Chondrocyte (in vitro differentiated cells): ENCODE results near the gene CCHCR1. TPM values are rescaled to one million over a fixed set of nuclear protein-coding genes. Genes with fewer than 3 reads are reported as not detected.
"Not testable (repeated sequence)": the region's sequence is repeated elsewhere in the genome, so short reads cannot be mapped to it uniquely, and the experiment has no call there.

ENCODE experiments used
- DNase-seq: peaks from one replicate; pipeline ENCODE4 v3.0.0; 2021; ENCODE audit warnings: mixed read lengths, low spot score
- H3K27ac Mint-ChIP-seq: one replicate; pipeline ENCODE4 v1.8.0; 2021; ENCODE audit warnings: mild to moderate bottlenecking, moderate library complexity, mixed read lengths; ENCODE audit not compliant: unreplicated experiment
- H3K27me3 Mint-ChIP-seq: 2 replicates; pipeline ENCODE4 v1.8.0; 2021; ENCODE audit warnings: low read depth, mixed read lengths
- H3K36me3 Mint-ChIP-seq: 2 replicates; pipeline ENCODE4 v1.8.0; 2021; ENCODE audit warnings: low read depth, mixed read lengths
- H3K4me1 Mint-ChIP-seq: 2 replicates; pipeline ENCODE4 v1.8.0; 2021; ENCODE audit warnings: low read depth, mild to moderate bottlenecking, mixed read lengths
- H3K4me3 Mint-ChIP-seq: one replicate; pipeline ENCODE4 v1.8.0; 2021; ENCODE audit warnings: mild to moderate bottlenecking, moderate library complexity, mixed read lengths; ENCODE audit not compliant: unreplicated experiment
- H3K9me3 Mint-ChIP-seq: 2 replicates; pipeline ENCODE4 v1.8.0; 2021; ENCODE audit warnings: low read depth, mixed read lengths
- total RNA-seq: library from RNA; stranded (reverse); gene quantifications from 3 replicates; pipeline ENCODE4 v1.2.1, GENCODE V29; 2021
- TF ChIP-seq, protein P1 (sequence below): fragments of 200-600 bp; sonication (generic); IDR thresholded peaks from 2 replicates; pipeline ENCODE4 v1.5.0; 2021; ENCODE audit warnings: antibody characterized with exemption, mild to moderate bottlenecking, moderate library complexity

Gene CCHCR1
- total RNA-seq, 1 donor from 2014 or later: 13.4 TPM

DNA sequence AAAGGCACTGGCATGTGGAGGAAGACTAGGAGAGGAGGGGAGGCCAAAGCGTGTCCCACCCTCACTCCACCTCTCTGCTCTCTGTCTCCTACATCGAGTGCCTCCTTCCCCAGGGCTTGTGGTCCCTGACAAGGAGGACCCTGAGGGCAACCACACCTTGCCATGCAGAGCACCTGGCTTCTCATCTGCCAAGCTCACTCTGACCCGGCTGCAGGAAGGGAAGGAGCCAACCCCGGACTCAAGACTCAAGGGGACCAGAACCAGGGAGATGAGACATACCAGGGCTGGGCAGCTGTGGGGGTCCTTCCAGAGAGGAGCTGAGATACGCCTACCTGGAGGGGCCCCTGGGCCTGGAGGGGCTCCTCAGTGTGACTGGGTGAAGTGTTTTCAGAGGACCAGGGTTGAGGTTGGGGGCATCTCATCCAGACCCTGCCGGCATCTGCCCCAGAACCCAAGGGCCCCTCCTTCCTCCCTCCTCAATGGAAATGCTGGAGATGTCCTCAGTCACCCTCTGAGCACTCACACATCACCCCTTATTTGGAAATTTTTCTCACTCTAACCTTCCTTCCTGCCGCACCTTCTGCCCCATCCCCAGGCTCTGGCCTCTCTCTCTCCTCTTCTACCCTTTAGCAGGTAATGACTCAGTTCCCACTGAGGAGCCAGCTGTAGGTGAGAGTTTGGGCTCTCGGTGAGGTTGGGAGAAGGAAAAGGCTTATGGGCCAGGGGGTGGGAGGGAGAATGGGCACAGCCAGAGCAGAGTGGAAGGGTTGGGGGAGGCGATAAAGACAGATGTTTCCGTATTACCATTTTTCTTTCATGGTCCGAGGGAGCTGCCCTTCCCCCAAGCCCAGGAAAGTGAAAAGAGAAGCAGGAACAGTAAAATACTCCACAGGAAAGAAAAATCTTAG lies 44.9 kb upstream of the CCHCR1 start:
- H3K27me3 Mint-ChIP-seq: no peaks in the 10 kb centered on the region
- DNase-seq: no peak
- peaks cover 15% of the 10 kb centered on the region for H3K4me1 Mint-ChIP-seq
- TF ChIP-seq, protein P1, sequence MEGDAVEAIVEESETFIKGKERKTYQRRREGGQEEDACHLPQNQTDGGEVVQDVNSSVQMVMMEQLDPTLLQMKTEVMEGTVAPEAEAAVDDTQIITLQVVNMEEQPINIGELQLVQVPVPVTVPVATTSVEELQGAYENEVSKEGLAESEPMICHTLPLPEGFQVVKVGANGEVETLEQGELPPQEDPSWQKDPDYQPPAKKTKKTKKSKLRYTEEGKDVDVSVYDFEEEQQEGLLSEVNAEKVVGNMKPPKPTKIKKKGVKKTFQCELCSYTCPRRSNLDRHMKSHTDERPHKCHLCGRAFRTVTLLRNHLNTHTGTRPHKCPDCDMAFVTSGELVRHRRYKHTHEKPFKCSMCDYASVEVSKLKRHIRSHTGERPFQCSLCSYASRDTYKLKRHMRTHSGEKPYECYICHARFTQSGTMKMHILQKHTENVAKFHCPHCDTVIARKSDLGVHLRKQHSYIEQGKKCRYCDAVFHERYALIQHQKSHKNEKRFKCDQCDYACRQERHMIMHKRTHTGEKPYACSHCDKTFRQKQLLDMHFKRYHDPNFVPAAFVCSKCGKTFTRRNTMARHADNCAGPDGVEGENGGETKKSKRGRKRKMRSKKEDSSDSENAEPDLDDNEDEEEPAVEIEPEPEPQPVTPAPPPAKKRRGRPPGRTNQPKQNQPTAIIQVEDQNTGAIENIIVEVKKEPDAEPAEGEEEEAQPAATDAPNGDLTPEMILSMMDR: no peak
- H3K4me3 Mint-ChIP-seq: no peak overlapping the region
- peak overlapping the region; percentile 65 for H3K27ac Mint-ChIP-seq
- H3K9me3 Mint-ChIP-seq: no peaks in the 10 kb centered on the region
- H3K36me3 Mint-ChIP-seq: no peaks in the 10 kb centered on the region

DNA sequence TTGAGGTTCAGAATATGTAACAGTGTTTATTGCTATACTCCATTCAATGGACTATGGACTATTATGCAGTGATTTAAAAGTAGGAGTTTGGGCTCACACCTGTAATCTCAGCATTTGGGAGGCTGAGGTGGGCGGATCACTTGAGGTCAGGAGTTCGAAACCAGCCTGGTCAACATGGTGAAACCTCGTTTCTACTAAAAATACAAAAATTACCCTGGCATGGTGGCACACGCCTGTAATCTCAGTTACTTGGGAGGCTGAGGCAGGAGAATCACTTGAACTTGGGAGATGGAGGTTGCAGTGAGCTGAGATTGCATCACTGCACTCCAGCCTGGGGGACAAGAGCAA lies 41.5 kb upstream of the CCHCR1 start:
- H3K27ac Mint-ChIP-seq, H3K9me3 Mint-ChIP-seq, H3K27me3 Mint-ChIP-seq, H3K4me3 Mint-ChIP-seq, H3K36me3 Mint-ChIP-seq, DNase-seq: not testable (repeated sequence)
- H3K4me1 Mint-ChIP-seq: peaks cover 18% of the 10 kb centered on the region

DNA sequence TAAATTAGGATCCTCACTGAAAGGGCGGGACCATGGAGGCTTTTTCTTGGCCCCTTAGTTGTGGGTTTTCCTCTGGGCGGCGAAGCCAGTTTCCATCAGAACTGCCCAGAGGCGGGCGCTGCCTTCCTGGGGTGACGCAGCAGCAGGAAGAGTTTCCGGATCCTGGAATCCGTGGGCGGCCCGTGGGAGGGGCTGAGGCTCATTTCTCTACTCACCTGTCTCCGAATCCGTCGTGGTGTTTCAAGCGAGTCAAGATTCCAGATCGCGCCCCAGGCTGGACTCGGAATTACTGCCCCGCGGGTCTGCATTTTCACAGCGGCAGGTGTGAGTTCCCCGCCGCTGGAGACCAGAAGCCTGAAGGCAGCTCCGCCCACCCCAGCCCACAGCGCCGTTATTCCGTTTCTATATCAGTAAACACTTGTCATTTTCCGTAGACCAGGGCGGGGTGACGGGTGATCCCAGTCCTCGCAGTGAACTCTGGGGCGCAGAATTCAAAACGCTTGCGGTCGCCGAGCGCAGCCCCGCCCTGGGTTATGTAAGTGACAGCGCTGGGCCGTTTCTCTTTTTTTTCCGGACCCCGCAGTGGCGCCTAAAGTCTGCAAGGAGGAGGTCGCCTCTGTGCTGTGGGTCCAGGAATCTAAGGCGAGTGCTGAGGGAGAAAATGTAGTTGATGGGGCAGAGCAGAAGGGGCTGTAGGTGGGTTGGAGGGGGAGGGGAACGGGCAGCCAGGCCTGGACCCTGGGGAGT lies 40.1 kb upstream of the CCHCR1 start:
- H3K27me3 Mint-ChIP-seq: no peaks in the 10 kb centered on the region
- H3K36me3 Mint-ChIP-seq: no peaks in the 10 kb centered on the region
- peaks cover 7% of the 10 kb centered on the region for H3K4me1 Mint-ChIP-seq
- peak overlapping the region; percentile 81 for H3K4me3 Mint-ChIP-seq
- TF ChIP-seq, protein P1: no peak
- no peaks in the 10 kb centered on the region for H3K9me3 Mint-ChIP-seq
- DNase-seq: no peak
- peak overlapping the region; percentile 90 for H3K27ac Mint-ChIP-seq

DNA sequence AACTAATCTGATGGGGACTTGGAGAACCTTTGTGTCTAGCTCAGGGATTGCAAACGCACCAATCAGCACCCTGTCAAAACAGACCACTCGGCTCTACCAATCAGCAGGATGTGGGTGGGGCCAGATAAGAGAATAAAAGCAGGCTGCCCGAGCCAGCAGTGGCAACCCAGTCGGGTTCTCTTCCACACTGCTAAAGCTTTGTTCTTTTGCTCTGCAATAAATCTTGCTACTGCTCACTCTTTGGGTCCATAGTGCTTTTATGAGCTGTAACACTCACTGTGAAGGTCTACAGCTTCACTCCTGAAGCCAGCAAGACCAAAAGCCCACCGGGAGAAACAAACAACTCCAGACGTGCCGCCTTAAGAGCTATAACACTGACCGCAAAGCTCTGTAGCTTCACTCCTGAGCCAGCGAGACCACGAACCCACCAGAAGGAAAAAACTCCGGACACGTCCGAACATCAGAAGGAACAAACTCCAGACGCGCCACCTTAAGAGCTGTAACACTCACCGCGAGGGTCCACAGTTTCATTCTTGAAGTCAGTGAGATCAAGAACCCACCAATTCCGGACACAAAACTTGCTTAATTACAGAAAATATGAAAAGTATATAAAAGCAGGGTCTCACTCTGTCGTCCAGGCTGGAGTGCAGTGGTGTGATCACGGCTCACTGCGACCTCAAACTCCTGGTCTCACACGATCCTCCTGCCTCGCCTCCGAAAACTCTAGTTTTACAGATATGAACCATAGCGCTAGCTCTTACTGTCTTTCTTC lies 38.8 kb upstream of the CCHCR1 start:
- not testable (repeated sequence) for H3K4me1 Mint-ChIP-seq, H3K27me3 Mint-ChIP-seq, H3K9me3 Mint-ChIP-seq, DNase-seq, H3K36me3 Mint-ChIP-seq
- H3K27ac Mint-ChIP-seq: peak overlapping the region; percentile 90
- H3K4me3 Mint-ChIP-seq: peak overlapping the region; percentile 81

DNA sequence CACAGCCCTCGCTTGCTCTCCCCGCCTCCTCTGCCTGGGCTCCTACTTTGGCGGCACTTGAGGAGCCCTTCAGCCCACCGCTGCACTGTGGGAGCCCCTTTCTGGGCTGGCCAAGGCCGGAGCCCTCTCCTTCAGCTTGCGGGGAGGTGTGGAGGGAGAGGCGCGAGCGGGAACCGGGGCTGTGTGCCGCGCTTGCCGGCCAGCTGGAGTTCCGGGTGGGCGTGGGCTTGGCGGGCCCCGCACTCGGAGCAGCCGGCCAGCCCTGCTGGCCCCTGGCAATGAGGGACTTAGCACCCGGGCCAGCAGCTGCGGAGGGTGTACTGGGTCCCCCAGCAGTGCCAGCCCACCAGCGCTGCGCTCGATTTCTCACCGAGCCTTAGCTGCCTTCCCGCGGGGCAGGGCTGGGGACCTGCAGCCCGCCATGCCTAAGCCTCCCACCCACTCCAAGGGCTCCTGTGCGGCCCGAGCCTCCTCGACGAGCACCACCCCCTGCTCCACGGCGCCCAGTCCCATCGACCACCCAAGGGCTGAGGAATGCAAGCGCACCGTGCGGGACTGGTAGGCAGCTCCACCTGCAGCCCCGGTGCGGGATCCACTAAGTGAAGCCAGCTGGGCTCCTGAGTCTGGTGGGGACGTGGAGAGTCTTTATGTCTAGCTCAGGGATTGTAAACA lies 37.8 kb upstream of the CCHCR1 start:
- not testable (repeated sequence) for H3K27me3 Mint-ChIP-seq, H3K36me3 Mint-ChIP-seq, H3K9me3 Mint-ChIP-seq, DNase-seq, H3K4me1 Mint-ChIP-seq, H3K4me3 Mint-ChIP-seq, H3K27ac Mint-ChIP-seq

DNA sequence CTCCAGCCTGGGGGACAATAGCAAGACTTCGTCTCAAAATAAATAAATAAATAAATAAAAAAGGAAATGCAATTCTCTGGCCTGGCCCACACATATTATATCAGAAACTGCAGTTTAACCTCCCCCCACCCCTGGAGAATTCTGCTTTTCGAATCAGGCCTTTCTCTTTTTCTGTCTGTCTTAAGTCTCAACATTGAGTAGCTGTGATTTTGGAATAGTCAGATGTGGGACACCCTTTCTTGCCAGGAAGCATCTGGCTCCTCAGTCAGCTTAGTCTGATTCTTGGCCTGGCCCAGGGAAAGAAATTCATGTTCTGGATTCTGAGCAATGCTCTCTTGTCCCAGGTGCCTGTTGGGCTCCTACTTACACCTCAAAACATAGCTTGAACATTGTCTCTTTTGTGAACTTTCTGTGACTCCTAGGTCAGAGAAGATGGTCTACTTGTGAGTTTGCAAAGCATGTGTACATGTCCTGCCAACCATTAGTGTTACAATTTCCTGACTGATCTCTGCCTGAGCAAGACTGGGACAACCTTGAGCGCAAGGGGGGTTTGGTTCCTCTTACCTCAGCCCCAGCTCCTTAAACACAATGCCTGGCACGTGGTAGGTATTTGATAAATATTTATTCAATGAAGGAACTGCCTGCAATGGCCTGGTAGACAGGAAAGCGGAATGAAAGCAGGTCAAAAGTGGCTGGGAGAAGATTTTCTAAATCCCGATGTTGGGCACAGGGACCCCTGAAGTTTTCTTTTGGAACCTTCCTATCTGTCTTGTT lies 36.6 kb upstream of the CCHCR1 start:
- Mint-ChIP-seq H3K36me3 (no peaks in the 10 kb centered on the region), H3K9me3 (no peaks in the 10 kb centered on the region), H3K4me1 (peaks cover 7% of the 10 kb centered on the region), H3K27ac (no peak overlapping the region), H3K4me3 (no peak overlapping the region), H3K27me3 (no peaks in the 10 kb centered on the region)
- TF ChIP-seq, protein P1: no peak
- no peak for DNase-seq
